Kidney epithelial cell (primary cell): ENCODE data around the gene KDM5B. TPM values are rescaled to one million over a fixed set of nuclear protein-coding genes. Genes with fewer than 3 reads are reported as not detected.

Experiments used
- DNase-seq: peaks from one replicate; pipeline ENCODE4 v3.0.0-alpha.2; 2010; ENCODE audit warnings: low read depth
- H3K27me3 ChIP-seq: 2 replicates; pipeline ENCODE4 v1.6.0; 2011; ENCODE audit warnings: low read length; ENCODE audit not compliant: control insufficient read depth, insufficient read depth
- H3K36me3 ChIP-seq: 2 replicates; pipeline ENCODE4 v1.5.1; 2011; ENCODE audit warnings: low read length; ENCODE audit not compliant: control insufficient read depth, insufficient read depth
- H3K4me3 ChIP-seq: 2 replicates; pipeline ENCODE4 v1.5.1; 2011; ENCODE audit warnings: low read depth, mild to moderate bottlenecking, control low read depth, low read length
- total RNA-seq: library from RNA; depleted of rRNA; stranded (reverse); fragments of >200 nt; gene quantifications from 2 replicates; pipeline ENCODE4 v1.2.3, GENCODE V29; 2015
- TF ChIP-seq, protein P1 (sequence below): IDR thresholded peaks from 2 replicates; pipeline ENCODE4 v1.5.1; 2011; ENCODE audit warnings: mild to moderate bottlenecking, moderate library complexity, low read length, control low read depth, inconsistent platforms; ENCODE audit not compliant: insufficient read depth, poor library complexity, severe bottlenecking

The KDM5B gene
- total RNA-seq, 1 donor from 2014 or later: 70.7 TPM

DNA sequence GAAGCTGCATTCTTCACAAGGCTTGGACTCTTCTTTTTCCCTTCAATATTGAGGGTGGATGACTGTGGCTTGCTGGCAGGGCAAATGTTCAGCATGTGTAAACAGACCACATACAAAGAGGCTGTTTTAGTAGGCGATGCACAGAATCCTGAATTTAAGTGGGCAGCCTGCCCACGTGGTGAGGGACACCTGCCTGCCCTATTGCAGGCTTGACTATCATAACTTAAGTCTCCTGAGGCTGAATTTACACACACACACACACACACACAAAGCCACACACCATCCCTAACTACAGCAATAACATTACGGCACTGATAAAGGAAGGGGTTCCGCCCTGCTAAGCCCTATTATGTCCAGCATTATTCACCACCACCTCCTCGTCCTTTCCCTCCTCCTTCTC lies 113.9 kb downstream of the KDM5B start:
- Histone ChIP-seq H3K27me3 (peaks cover 31% of the 10 kb centered on the region), H3K4me3 (no peak overlapping the region), H3K36me3 (no peaks in the 10 kb centered on the region)
- TF ChIP-seq, protein P1, sequence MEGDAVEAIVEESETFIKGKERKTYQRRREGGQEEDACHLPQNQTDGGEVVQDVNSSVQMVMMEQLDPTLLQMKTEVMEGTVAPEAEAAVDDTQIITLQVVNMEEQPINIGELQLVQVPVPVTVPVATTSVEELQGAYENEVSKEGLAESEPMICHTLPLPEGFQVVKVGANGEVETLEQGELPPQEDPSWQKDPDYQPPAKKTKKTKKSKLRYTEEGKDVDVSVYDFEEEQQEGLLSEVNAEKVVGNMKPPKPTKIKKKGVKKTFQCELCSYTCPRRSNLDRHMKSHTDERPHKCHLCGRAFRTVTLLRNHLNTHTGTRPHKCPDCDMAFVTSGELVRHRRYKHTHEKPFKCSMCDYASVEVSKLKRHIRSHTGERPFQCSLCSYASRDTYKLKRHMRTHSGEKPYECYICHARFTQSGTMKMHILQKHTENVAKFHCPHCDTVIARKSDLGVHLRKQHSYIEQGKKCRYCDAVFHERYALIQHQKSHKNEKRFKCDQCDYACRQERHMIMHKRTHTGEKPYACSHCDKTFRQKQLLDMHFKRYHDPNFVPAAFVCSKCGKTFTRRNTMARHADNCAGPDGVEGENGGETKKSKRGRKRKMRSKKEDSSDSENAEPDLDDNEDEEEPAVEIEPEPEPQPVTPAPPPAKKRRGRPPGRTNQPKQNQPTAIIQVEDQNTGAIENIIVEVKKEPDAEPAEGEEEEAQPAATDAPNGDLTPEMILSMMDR: no peak
- DNase-seq: no peak

DNA sequence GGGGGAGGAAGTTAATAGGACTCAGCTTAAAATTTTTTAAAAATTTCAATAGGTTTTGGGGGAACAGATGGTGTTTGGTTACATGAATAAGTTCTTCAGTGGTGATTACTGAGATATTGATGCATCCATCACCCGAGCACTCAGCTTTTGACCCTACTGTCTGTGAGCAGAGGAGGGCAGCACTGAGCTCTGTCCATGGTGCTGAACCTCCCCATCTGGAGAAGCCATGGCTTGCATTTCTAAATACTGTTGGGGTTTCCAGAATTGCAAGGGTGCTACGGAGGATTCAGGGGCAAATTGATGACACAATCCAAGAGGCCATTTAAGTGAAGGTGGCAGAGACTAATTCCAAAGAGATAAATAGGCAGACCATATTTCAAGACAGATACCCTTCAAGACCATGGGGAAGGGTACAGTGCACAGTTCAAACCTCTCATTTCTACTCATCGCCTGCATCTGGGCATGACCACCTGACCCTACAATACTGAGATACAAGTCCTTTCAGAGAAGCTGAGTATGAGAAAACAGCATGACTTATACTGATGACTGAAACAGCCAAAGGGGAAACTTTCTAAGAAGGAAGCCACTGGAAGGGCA lies 115.2 kb downstream of the KDM5B start:
- no peaks in the 10 kb centered on the region for H3K36me3 ChIP-seq
- H3K27me3 ChIP-seq: peaks cover 29% of the 10 kb centered on the region
- DNase-seq: peak; percentile 12
- H3K4me3 ChIP-seq: no peak overlapping the region
- TF ChIP-seq, protein P1: peak; percentile 28

DNA sequence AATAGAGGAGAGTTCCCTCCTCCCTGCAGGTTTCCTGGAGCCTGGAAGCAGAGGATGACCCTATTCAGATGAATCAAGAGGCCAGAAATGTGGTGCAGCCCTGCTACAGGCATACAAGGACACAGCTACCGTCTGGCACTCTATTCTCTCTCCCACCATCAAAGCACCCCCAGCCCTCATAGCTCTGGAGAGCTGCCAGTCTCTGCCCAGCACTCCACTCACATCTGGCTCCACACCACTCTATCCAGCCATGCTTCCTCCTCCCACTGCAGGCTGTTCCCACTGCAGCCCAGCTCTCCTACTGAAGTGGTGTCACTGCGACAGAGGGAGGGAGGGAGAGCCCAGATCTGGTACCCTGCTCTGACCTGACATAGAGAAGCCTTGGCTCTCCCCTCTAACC lies 116.4 kb downstream of the KDM5B start:
- Histone ChIP-seq H3K27me3 (peaks cover 19% of the 10 kb centered on the region), H3K4me3 (no peak overlapping the region), H3K36me3 (no peaks in the 10 kb centered on the region)
- TF ChIP-seq, protein P1: no peak
- DNase-seq: no peak

DNA sequence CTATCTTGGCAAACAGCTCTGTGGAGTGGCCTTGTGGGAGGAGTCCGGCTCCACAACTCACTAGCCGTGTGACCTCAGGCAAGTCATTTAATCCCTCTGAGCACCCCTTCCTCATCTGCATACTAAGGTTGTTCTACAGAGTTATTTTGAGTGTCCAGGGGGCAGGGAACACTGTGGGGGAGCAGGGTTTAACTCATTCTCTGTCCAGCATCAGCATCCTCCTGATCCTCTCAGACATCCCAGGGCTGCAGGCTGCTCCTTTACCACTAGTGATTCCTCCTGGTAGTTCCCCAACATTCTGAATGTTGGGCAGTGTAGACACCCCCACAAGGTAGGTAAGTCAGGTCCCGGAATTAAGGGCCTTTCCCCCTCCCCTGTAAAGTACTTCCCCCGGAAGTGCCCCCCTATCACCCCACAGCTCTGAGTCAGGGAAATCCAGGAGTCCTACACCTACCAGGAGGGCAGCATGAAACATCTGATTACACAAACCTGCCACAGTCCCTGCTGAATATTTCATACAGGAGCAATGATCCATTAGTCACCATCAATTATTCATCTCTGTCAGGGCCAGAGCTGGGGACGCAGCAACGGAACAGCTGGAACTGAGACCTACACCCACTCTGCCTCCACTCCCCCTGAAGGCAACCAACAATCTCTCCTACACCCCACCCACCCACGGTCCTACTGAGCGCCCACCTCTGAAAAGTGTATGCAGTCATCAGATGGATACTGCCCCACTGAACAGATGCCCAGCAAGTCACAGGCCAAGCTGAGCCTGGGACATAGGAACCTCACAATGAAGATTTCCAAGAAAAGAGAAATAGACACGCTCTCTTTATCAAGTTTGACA lies 118.5 kb downstream of the KDM5B start:
- TF ChIP-seq, protein P1: no peak

DNA sequence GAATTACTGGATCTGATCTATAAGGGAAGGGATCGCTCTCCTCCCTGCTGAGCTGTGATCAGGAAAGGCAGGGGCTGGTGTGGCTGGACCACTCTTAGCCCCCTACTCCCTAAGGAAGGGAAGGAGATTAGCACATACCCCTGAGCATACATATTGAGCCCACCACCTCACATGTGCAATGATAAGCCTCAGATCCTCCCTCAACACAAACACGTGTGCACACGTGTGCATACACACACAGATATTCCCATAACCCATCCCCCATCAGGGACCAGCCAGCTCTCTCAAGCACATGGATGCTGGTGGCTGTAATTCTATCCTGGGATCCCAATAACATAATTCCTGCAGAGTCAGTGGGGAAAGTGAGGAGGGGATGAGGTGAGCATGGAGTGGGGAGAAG lies 119.1 kb downstream of the KDM5B start:
- Histone ChIP-seq H3K4me3 (no peak overlapping the region), H3K27me3 (peaks cover 17% of the 10 kb centered on the region)
- DNase-seq: no peak

More for the DNA sequence above, 118.5 kb downstream of the KDM5B start:
- no peak for DNase-seq
- no peak overlapping the region for H3K4me3 ChIP-seq
- H3K27me3 ChIP-seq: peaks cover 20% of the 10 kb centered on the region
- H3K36me3 ChIP-seq: no peaks in the 10 kb centered on the region

More for the DNA sequence above, 119.1 kb downstream of the KDM5B start:
- H3K36me3 ChIP-seq: no peaks in the 10 kb centered on the region
- TF ChIP-seq, protein P1: no peak
